HG03575 (cell line): Measurements from ENCODE around the gene KIRREL3.

Source experiments
- ATAC-seq: cut with Tn5 transposase; IDR thresholded peaks from one replicate; pipeline ENCODE4 v1.9.1; 2021; ENCODE audit not compliant: unreplicated experiment, insufficient number of reproducible peaks, low FRiP score; ENCODE audit errors: extremely low read depth

KIRREL3 gene

DNA sequence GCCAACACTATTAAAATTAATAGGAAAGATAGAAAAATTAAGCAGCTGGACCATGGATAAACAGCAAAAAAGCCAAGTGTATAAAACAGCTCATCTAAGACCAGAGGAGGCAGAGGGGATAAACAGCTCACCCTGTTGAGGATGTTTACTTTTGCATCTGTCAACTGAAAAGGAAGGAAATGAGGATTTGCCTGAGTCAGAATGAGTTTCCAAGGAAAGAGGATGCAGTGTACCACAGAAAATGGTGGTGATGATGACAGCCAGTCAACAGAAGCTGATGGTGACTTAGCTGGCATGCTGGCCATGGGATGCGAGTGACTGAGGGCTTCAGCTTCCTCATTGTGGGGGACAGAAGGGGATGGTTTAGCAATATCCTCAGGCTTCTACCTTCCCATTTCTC is 183.5 kb downstream of the KIRREL3 start:
- no peak for ATAC-seq

GRCh38 chr11:126816645-126817044 is 183.9 kb downstream of the KIRREL3 start:
- ATAC-seq: no peak

- no peak for ATAC-seq
Measured at GRCh38 chr11:126815111-126815510, 185.5 kb downstream of the KIRREL3 start.

DNA sequence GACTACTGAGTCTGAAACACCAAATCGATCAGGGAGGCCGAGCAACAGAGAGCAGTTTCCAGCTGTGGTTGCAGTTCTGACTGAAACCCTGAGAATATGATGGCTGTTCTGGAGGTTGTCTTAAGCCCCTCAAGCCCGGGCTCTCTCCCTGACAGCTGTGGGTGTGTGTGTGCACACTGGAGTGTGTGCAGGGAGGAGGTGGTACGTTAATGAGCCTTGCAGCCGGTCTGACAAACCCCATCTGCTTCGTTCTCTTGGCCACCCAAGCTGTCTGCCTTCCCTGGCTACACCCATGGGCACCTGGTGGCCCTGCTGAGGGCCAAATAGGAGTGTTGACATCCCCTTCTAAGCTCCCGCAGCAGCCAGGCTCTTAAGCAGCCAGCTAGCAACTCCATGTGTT is 189.8 kb downstream of the KIRREL3 start:
- ATAC-seq: no peak

GRCh38 chr11:126809514-126810289 is 190.9 kb downstream of the KIRREL3 start:
- ATAC-seq: no peak

- ATAC-seq: no peak
Measured at GRCh38 chr11:126808836-126809235, 191.7 kb downstream of the KIRREL3 start.

- ATAC-seq: no peak
Measured at GRCh38 chr11:126808296-126808695, 192.3 kb downstream of the KIRREL3 start.

DNA sequence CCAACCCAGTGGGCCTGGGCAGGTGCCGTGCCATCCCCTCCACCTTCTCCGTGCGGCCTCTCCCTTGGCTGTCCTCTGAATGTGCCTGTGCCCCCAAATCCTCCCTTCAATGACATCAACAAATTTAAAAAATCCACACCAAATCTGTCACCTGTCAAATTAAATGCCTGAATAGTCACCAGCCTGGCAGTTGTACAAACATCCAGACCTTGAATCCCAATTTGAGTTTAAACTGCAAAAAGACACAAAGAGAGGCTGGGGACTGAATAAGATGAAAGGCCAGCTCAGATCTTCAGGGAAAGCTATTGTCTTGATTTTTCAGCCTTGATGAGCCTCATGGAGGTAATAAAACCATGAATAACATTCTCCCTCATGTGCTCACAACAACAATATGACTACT is 194.7 kb downstream of the KIRREL3 start:
- ATAC-seq: no peak

DNA sequence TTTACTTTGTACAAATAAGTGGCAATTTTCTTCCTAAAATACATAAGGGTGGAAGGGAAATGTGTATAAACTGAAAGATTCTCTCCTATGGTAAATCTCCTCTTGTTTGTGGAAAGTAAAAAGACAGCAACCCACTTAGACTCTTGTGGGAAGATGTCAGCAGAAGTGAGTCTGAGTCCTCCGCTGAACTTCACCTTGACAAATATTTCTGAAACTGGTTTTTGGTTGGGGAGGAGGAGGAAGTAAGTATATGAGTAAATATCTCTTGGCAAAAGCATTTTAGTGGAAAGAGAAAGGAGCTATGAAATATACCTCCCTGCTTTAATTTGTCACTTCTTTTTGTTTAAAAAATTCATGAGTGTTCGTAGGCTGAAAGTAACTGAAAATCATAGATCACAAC is 196.2 kb downstream of the KIRREL3 start:
- ATAC-seq: no peak

DNA sequence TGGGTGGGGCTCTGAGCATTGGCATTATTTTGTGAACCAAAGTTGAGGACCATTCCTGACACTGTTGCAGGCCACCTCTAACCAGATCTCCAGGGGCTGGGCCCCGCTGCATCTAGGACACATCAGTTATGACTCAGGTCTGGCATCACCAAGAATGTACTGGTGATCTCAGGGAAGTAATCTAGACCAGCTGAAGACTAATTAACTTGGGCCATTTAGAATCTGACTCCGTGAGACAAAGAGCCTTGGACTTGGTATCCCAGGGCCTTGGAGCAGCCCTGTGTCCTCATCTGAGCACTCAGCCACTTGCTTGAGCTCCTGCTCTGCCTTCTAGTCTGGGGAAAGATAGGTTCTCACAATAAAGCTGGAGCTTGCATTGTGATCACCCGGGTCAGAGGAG is 200.6 kb downstream of the KIRREL3 start:
- no peak for ATAC-seq

DNA sequence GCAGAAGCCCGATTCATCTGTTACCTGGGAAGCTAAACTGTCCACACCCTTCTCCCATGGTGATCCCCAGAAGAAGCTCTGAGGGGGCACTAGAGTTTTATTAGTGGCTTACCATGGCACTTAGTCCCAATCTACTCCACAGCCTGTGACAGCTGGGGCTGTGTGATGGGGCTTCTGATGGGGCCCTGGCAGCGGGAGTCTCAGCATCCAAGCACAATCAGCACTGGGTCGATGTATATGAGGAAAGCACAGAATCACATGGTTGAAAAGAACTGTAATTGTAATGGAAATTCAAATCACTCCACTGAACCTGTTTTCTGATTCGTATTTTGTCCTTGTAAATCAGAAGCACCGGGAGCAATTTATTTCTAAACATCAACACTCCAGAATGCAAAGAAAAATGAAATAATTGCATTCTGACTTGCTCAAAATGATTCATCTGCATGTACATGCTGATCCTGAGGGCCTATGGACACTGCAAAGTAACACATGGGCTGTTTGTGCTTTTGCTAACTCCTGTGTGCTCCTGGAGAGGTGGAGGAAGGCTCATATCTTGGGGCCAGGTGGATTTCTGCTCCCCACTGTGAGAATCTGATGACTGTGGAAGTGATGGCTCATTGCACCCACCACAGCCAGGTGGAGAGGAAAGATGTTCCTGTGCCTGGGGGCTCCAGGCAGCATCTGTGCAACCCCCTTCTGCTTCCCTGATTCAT is 203.0 kb downstream of the KIRREL3 start:
- ATAC-seq: no peak

DNA sequence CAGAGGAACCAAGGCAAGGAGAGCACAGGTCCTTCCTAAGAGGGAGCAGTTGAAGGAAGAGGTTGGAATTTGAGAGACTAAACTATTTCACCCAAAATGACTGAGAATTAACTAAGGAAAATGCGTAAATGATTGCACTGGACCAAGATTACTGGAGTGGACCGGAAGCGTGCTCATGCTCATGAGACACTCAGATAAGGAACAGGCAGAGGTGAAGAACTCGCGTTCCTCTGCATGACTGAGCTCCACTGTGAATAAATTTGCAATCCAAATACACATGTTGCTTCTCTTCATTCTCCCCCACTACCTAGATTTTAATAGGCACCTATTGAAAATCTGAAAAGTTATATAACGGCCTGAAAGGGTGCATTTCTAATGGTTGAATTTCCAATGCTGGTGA is 207.0 kb downstream of the KIRREL3 start:
- ATAC-seq: no peak

DNA sequence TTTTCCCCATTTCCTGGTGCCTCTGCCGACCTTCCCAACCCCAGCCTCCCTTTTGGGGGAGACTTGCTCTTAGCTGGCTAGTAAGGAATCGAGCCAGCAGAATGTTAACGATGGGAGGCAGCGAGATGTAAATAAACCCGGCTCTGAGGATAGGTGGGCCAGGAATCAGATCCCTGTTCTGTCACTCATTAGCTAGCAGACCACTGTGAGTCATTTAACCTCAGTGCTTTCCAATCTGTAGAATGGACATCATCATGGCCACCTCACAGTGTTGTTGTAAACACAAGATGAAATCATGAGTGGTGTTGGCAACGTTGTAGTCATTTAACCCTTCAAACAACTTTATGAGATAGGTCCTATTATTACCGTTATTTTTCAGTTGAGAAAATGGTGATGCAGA is 208.6 kb downstream of the KIRREL3 start:
- no peak for ATAC-seq

- no peak for ATAC-seq
Measured at GRCh38 chr11:126791446-126791845, 209.1 kb downstream of the KIRREL3 start.

DNA sequence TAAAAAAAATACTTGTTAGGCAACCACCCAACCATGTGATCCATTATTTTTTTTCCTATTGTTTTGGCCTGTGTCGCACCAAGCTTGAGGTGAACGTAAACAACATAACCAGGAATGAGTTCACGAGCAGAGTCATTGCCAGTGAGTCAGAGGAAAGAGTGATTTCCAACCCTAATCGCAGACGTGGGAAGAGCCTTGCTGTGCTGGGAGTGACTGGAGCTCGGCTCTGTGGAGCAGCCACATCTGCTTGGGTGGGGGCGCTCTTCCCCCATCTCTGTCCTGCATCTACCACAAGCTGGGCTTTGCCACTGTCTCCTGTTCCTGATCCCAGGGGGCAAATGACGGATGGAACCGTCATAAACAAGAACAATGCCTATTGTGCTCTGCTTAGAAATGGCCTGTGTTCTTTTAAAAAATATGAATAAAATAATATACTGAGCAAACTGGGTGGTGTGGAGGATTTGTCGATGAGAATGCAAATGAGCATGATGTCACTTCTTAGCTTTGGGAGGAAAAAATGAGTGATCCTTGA is 210.0 kb downstream of the KIRREL3 start:
- ATAC-seq: no peak

- no peak for ATAC-seq
Measured at GRCh38 chr11:126782810-126783209, 217.8 kb downstream of the KIRREL3 start.

GRCh38 chr11:126781942-126782341 is 218.6 kb downstream of the KIRREL3 start:
- no peak for ATAC-seq

- ATAC-seq: no peak
Measured at GRCh38 chr11:126776119-126776518, 224.5 kb downstream of the KIRREL3 start.

GRCh38 chr11:126772267-126772666 is 228.3 kb downstream of the KIRREL3 start:
- no peak for ATAC-seq

- ATAC-seq: no peak
Measured at GRCh38 chr11:126768702-126769101, 231.9 kb downstream of the KIRREL3 start.
